Mesendoderm (in vitro differentiated cells): Measurements from ENCODE around the gene DUSP18.

Experiments
- DNase-seq: peaks from one replicate; pipeline ENCODE4 v3.0.0; 2013
- H2AK5ac ChIP-seq: 2 replicates; pipeline ENCODE4 v1.6.1; 2013; ENCODE audit warnings: low read length, inconsistent platforms
- H2BK120ac ChIP-seq: 2 replicates; pipeline ENCODE4 v1.6.1; 2013; ENCODE audit warnings: low read depth, mild to moderate bottlenecking, low read length, moderate library complexity, mixed read lengths
- H2BK15ac ChIP-seq: replicated peaks from 2 replicates; pipeline ENCODE4 v1.6.1; 2013; ENCODE audit warnings: low read depth, mild to moderate bottlenecking, moderate library complexity
- H2BK5ac ChIP-seq: 2 replicates; pipeline ENCODE4 v1.6.1; 2013; ENCODE audit warnings: low read length, inconsistent platforms
- H3K18ac ChIP-seq: 2 replicates; pipeline ENCODE4 v1.6.1; 2013; ENCODE audit warnings: mild to moderate bottlenecking, low read length, mixed read lengths
- H3K23ac ChIP-seq: one replicate; pipeline ENCODE4 v1.6.1; 2013; ENCODE audit warnings: low read length
- H3K27ac ChIP-seq: 2 replicates; pipeline ENCODE4 v1.5.1; 2013; ENCODE audit warnings: low read depth, mild to moderate bottlenecking, inconsistent platforms, low read length, moderate library complexity
- H3K27me3 ChIP-seq: 2 replicates; pipeline ENCODE4 v1.6.1; 2013; ENCODE audit warnings: low read length, control low read depth, mild to moderate bottlenecking, inconsistent platforms; ENCODE audit not compliant: insufficient read depth, poor library complexity
- H3K36me3 ChIP-seq: 2 replicates; pipeline ENCODE4 v1.6.1; 2013; ENCODE audit warnings: low read length, inconsistent platforms; ENCODE audit not compliant: control insufficient read depth, insufficient read depth
- H3K4ac ChIP-seq: one replicate; pipeline ENCODE4 v1.6.1; 2013; ENCODE audit warnings: low read depth, mild to moderate bottlenecking, low read length, moderate library complexity
- H3K4me1 ChIP-seq: 2 replicates; pipeline ENCODE4 v1.6.1; 2013; ENCODE audit warnings: low read depth, low read length, inconsistent platforms; ENCODE audit not compliant: control insufficient read depth
- H3K4me2 ChIP-seq: 2 replicates; pipeline ENCODE4 v1.6.1; 2013; ENCODE audit warnings: low read length
- H3K4me3 ChIP-seq: 2 replicates; pipeline ENCODE4 v1.5.1; 2013; ENCODE audit warnings: mild to moderate bottlenecking, low read length
- H3K56ac ChIP-seq: one replicate; pipeline ENCODE4 v1.6.1; 2013; ENCODE audit warnings: low read length
- H3K79me1 ChIP-seq: 2 replicates; pipeline ENCODE4 v1.6.1; 2013; ENCODE audit warnings: low read length, inconsistent platforms
- H3K79me2 ChIP-seq: 2 replicates; pipeline ENCODE4 v1.6.1; 2013; ENCODE audit warnings: mild to moderate bottlenecking, low read length; ENCODE audit not compliant: control insufficient read depth, insufficient read depth
- H3K9ac ChIP-seq: 2 replicates; pipeline ENCODE4 v1.6.1; 2013; ENCODE audit warnings: low read length, inconsistent platforms
- H4K5ac ChIP-seq: one replicate; pipeline ENCODE4 v1.6.1; 2013; ENCODE audit warnings: low read length
- H4K8ac ChIP-seq: one replicate; pipeline ENCODE4 v1.6.1; 2013; ENCODE audit warnings: low read depth, mild to moderate bottlenecking, control low read depth, low read length, moderate library complexity
- WGBS: extraction: QIAGEN DNeasy Blood & Tissue Kit; methylation state at CpG from one replicate; pipeline ENCODE4 v1.1.7; 2013; ENCODE audit warnings: low lambda C conversion rate, missing lambda C conversion rate; ENCODE audit not compliant: insufficient coverage; ENCODE audit errors: extremely low coverage; 5-methylcytosine and 5-hydroxymethylcytosine counted together

Gene DUSP18

DNA sequence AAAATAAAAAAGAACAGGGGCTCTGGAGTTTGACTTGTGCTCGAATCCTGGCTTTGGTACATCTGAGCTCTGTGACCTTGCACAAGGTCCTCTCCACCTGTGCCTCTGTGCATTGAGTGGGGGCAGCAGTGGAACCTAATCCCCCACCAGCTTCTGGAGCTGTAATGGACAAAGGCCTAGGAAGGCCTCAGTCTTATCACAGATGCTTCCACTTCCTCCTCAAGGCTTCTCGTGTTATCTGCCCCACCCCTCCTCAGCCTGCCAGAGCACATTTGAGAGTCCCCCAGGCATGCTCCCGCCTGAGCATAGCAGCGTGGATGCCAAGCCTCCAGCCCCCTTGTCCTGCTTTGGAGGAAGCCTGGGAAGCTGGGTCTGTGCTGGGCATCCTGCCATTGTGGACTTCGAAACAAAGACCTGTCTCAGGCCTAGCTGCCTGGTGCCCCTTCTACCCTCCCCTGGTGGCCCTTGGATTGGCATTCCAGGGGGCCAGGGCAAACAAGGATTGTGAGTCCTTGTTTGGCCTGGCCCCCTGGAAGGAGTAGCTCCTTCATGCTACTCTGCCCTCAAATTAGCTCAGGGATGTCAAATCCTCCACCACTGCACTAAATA lies 17.1 kb downstream of the DUSP18 start:
- Histone ChIP-seq H3K79me2 (no peaks in the 10 kb centered on the region), H3K18ac (no peak overlapping the region), H3K23ac (no peak overlapping the region), H4K5ac (no peak overlapping the region), H3K4me2 (no peak overlapping the region), H3K36me3 (no peaks in the 10 kb centered on the region), H2AK5ac (no peak overlapping the region), H2BK120ac (no peak overlapping the region), H2BK15ac (no peak overlapping the region), H4K8ac (no peak overlapping the region), H3K56ac (no peak overlapping the region), H3K79me1 (no peaks in the 10 kb centered on the region), H3K4me3 (no peak overlapping the region), H3K27ac (no peak overlapping the region), H3K4ac (no peak overlapping the region), H3K4me1 (no peaks in the 10 kb centered on the region), H3K9ac (no peak overlapping the region), H3K27me3 (no peaks in the 10 kb centered on the region), H2BK5ac (no peak overlapping the region)
- DNase-seq: no peak
- WGBS: no CpG with 5 or more reads among the region's 5 CpGs

DNA sequence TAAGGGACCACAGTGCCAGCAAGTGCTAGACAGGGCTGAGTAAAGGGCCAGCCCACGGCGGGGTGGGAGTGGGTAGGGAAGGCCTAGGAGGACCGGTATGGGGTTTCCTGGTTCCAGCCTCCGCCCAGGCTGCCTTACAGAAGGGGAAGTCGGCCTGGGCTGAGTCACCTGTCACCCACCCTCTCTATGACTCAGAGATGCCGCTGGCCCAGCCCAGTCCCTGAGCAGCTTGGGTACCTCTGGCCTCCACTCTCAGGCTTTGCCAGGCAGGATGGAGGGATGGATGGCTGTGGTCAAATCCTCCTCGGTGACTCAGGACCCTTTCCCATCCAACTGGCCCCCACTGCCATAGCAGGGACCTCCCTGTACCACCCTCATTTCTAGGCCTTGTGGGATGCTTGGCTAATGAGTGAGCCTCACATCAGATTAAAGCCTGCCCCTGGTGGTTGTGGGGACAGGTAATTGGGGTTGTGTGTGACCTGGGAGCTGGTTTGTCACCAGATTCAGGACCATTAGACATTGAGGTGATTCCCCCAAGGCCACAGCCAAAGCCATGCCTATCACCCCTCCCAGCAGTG lies 18.2 kb downstream of the DUSP18 start:
- WGBS: no CpG with 5 or more reads among the region's 7 CpGs
- H3K18ac ChIP-seq: no peak overlapping the region
- H3K4me1 ChIP-seq: no peaks in the 10 kb centered on the region
- H3K9ac ChIP-seq: no peak overlapping the region
- no peaks in the 10 kb centered on the region for H3K36me3 ChIP-seq
- H3K4ac ChIP-seq: no peak overlapping the region
- no peak overlapping the region for H2AK5ac ChIP-seq
- H4K5ac ChIP-seq: no peak overlapping the region
- DNase-seq: peak; percentile 72
- no peak overlapping the region for H2BK5ac ChIP-seq
- H3K27me3 ChIP-seq: no peaks in the 10 kb centered on the region
- H3K23ac ChIP-seq: no peak overlapping the region
- H3K4me2 ChIP-seq: no peak overlapping the region
- H2BK120ac ChIP-seq: no peak overlapping the region
- H3K79me1 ChIP-seq: no peaks in the 10 kb centered on the region
- no peak overlapping the region for H2BK15ac ChIP-seq
- H3K27ac ChIP-seq: no peak overlapping the region
- no peak overlapping the region for H3K4me3 ChIP-seq
- H4K8ac ChIP-seq: no peak overlapping the region
- no peaks in the 10 kb centered on the region for H3K79me2 ChIP-seq
- H3K56ac ChIP-seq: no peak overlapping the region

DNA sequence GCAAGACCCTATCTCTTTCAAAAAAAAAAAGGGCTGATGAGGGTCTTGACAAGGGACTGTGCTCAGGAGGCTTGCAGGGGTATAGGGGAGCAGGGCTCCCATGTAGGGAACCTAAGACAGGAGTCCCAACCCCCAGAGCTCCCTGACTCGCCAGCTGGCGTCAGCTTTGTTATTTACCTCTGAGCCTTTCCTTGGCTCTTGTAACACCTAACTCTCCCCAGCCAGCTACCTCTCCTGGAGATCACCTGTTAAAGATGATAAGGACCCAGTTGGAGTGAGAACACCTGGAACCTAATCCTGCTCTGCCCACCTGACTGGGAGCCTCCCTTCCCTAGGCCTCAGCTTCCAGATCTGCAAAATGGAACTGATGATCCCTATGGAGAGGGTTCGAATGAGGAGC lies 18.9 kb downstream of the DUSP18 start:
- no peak overlapping the region for H2AK5ac ChIP-seq
- no peak overlapping the region for H2BK15ac ChIP-seq
- H3K27me3 ChIP-seq: no peaks in the 10 kb centered on the region
- H3K4ac ChIP-seq: no peak overlapping the region
- H4K8ac ChIP-seq: no peak overlapping the region
- no peak overlapping the region for H2BK120ac ChIP-seq
- no peak overlapping the region for H3K4me2 ChIP-seq
- no peak for DNase-seq
- H3K9ac ChIP-seq: no peak overlapping the region
- H3K4me1 ChIP-seq: no peaks in the 10 kb centered on the region
- H3K79me1 ChIP-seq: no peaks in the 10 kb centered on the region
- H2BK5ac ChIP-seq: no peak overlapping the region
- no peak overlapping the region for H3K27ac ChIP-seq
- WGBS: no CpG with 5 or more reads among the region's 3 CpGs
- no peak overlapping the region for H3K18ac ChIP-seq
- H3K4me3 ChIP-seq: no peak overlapping the region
- no peak overlapping the region for H3K56ac ChIP-seq
- H3K36me3 ChIP-seq: no peaks in the 10 kb centered on the region
- H3K79me2 ChIP-seq: no peaks in the 10 kb centered on the region
- H3K23ac ChIP-seq: no peak overlapping the region
- H4K5ac ChIP-seq: no peak overlapping the region

DNA sequence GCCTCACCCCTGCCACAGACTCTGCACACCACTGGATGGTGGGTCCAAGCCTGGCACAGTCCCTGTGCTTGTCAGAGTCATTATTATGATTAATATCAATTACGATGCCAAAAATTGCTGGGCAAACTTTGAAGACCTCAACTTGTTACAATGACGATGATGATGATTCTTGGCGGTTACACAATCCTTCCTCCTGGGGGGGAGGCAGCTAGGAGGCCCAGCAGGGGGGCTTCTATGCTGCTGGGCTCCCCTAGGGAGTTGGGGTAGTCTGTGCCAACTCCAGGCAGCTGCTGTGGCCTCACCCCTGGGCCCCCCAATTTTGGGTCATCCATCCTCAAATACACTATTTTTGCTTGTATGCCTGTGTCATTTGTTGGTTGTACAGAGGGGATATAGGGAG lies 20.1 kb downstream of the DUSP18 start:
- no peak overlapping the region for H2BK15ac ChIP-seq
- H3K4me2 ChIP-seq: no peak overlapping the region
- H2AK5ac ChIP-seq: no peak overlapping the region
- no peak overlapping the region for H3K27ac ChIP-seq
- H2BK120ac ChIP-seq: no peak overlapping the region
- H3K4me1 ChIP-seq: no peaks in the 10 kb centered on the region
- H4K5ac ChIP-seq: no peak overlapping the region
- DNase-seq: no peak
- H3K56ac ChIP-seq: no peak overlapping the region
- H3K79me1 ChIP-seq: no peaks in the 10 kb centered on the region
- H3K79me2 ChIP-seq: no peaks in the 10 kb centered on the region
- no peak overlapping the region for H3K23ac ChIP-seq
- H2BK5ac ChIP-seq: no peak overlapping the region
- H3K27me3 ChIP-seq: no peaks in the 10 kb centered on the region
- H3K18ac ChIP-seq: no peak overlapping the region
- no peaks in the 10 kb centered on the region for H3K36me3 ChIP-seq
- no peak overlapping the region for H3K9ac ChIP-seq
- H3K4me3 ChIP-seq: no peak overlapping the region
- no CpG with 5 or more reads among the region's 3 CpGs for WGBS
- no peak overlapping the region for H3K4ac ChIP-seq
- H4K8ac ChIP-seq: no peak overlapping the region

DNA sequence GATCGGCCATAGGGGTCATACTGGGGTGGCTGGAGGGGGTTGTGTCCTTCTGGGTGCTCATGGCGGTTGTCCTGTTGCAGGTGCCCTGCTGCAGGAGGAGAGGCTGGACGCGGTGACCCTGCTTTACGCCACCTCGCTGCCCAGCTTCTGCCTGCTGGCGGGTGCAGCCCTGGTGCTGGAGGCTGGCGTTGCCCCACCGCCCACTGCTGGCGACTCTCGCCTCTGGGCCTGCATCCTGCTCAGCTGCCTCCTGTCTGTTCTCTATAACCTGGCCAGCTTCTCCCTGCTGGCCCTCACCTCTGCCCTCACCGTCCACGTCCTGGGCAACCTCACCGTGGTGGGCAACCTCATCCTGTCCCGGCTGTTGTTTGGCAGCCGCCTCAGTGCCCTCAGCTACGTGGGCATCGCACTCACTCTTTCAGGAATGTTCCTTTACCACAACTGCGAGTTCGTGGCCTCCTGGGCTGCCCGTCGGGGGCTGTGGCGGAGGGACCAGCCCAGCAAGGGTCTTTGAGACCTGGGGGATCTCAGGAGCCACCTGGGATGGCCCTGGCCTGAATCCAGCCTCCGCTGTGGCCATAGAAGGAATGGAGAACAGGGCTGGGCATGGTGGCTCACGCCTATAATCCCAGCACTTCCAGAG lies 21.0 kb downstream of the DUSP18 start:
- Histone ChIP-seq H3K4ac (no peak overlapping the region), H3K79me2 (no peaks in the 10 kb centered on the region), H3K4me1 (no peaks in the 10 kb centered on the region), H3K18ac (no peak overlapping the region), H4K8ac (no peak overlapping the region), H3K36me3 (no peaks in the 10 kb centered on the region), H3K23ac (no peak overlapping the region), H2BK15ac (no peak overlapping the region), H3K27ac (no peak overlapping the region), H2BK5ac (no peak overlapping the region), H3K27me3 (no peaks in the 10 kb centered on the region), H3K4me3 (no peak overlapping the region), H2BK120ac (no peak overlapping the region), H3K79me1 (no peaks in the 10 kb centered on the region), H2AK5ac (no peak overlapping the region), H3K56ac (no peak overlapping the region), H3K9ac (no peak overlapping the region), H4K5ac (no peak overlapping the region), H3K4me2 (no peak overlapping the region)
- no peak for DNase-seq
- WGBS: no CpG with 5 or more reads among the region's 25 CpGs
